NB4 (cell line): ENCODE results near the gene ASXL2.

ENCODE experiments used
- POLR2A ChIP-seq: IDR thresholded peaks from 2 replicates; pipeline ENCODE4 v1.6.1; 2011; ENCODE audit warnings: mild to moderate bottlenecking; ENCODE audit not compliant: insufficient read length; ENCODE audit errors: extremely low read depth
- TF ChIP-seq, protein P1 (sequence below): IDR thresholded peaks from one replicate; pipeline ENCODE4 v1.5.1; 2012; ENCODE audit warnings: low read depth, low read length

DNA sequence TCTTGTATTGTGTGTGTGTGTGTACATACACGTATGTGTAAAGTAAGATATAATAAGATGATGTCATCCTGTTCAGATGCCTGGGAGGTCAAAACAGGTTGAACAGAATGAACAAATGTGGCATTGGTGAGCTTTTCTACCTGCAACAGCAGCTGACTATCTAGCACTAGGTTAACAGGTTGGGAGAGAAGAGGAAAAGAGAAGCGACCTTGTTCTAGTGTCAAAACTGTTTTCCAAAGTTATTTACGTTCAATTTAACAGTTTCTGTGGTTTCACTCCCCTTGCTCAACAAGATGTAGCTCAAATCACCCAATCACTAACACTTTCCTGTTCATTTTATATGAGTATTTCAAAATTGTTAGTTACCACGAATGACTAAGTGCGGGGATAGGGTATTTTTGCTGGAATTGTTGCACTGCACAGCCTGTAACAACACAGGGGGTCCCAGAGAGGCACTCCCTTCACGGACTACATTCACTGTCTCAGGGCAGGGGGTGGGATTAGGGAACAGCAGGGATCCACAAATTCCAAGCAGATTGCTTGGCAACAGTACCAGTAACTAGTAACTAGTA lies 137.4 kb downstream of the ASXL2 start:
- TF ChIP-seq, protein P1, sequence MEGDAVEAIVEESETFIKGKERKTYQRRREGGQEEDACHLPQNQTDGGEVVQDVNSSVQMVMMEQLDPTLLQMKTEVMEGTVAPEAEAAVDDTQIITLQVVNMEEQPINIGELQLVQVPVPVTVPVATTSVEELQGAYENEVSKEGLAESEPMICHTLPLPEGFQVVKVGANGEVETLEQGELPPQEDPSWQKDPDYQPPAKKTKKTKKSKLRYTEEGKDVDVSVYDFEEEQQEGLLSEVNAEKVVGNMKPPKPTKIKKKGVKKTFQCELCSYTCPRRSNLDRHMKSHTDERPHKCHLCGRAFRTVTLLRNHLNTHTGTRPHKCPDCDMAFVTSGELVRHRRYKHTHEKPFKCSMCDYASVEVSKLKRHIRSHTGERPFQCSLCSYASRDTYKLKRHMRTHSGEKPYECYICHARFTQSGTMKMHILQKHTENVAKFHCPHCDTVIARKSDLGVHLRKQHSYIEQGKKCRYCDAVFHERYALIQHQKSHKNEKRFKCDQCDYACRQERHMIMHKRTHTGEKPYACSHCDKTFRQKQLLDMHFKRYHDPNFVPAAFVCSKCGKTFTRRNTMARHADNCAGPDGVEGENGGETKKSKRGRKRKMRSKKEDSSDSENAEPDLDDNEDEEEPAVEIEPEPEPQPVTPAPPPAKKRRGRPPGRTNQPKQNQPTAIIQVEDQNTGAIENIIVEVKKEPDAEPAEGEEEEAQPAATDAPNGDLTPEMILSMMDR: no peak
- TF ChIP-seq POLR2A: no peak
